ENCODE data around the gene TOM1.
A peak's percentile ranks its signal among the peaks of the same experiment; 100 is the strongest.

Gene TOM1

GRCh38 chr22:35299673-35300499, at the start of gene TOM1:
TOM1 (plus strand) TSS chr22:35299894; CDS start chr22:35299929, 35 bp downstream.
- DNase-seq: peak; percentile 94

GRCh38 chr22:35250156-35250555, 49.5 kb upstream of the TOM1 start:
- no peak for DNase-seq

- no peak for DNase-seq
Observed at GRCh38 chr22:35253946-35254345, 45.7 kb upstream of the TOM1 start.

GRCh38 chr22:35257002-35257320, 42.7 kb upstream of the TOM1 start:
- DNase-seq: no peak

GRCh38 chr22:35257321-35258190, 42.1 kb upstream of the TOM1 start, which contains the start of gene HMGXB4:
HMGXB4 (plus strand) TSS chr22:35257493; CDS start chr22:35262391, 4,898 bp downstream.
- DNase-seq: peak; percentile 67

GRCh38 chr22:35258191-35258988, 41.3 kb upstream of the TOM1 start:
- no peak for DNase-seq

- DNase-seq: no peak
Observed at GRCh38 chr22:35264986-35265385, 34.7 kb upstream of the TOM1 start.

- peak; percentile 49 for DNase-seq
Observed at GRCh38 chr22:35266277-35266676, 33.4 kb upstream of the TOM1 start.

- no peak for DNase-seq
Observed at GRCh38 chr22:35269630-35270029, 30.1 kb upstream of the TOM1 start.

- DNase-seq: no peak
Observed at GRCh38 chr22:35274154-35274871, 25.4 kb upstream of the TOM1 start.

GRCh38 chr22:35275580-35275979, 24.1 kb upstream of the TOM1 start:
- DNase-seq: no peak

- DNase-seq: no peak
Observed at GRCh38 chr22:35276019-35276418, 23.7 kb upstream of the TOM1 start.

GRCh38 chr22:35288116-35288515, 11.6 kb upstream of the TOM1 start:
- DNase-seq: no peak

GRCh38 chr22:35292786-35293185, 6.9 kb upstream of the TOM1 start:
- DNase-seq: no peak

GRCh38 chr22:35296051-35296450, 3.6 kb upstream of the TOM1 start:
- DNase-seq: no peak

- peak; percentile 57 for DNase-seq
Observed at GRCh38 chr22:35299217-35299672, 449 bp upstream of the TOM1 start.

GRCh38 chr22:35301372-35301874, 1.7 kb downstream of the TOM1 start:
- no peak for DNase-seq

- no peak for DNase-seq
Observed at GRCh38 chr22:35303029-35303624, 3.4 kb downstream of the TOM1 start.

- DNase-seq: no peak
Observed at GRCh38 chr22:35305525-35306070, 5.9 kb downstream of the TOM1 start.

- peak; percentile 21 for DNase-seq
Observed at GRCh38 chr22:35306350-35306967, 6.8 kb downstream of the TOM1 start.

GRCh38 chr22:35307372-35307771, 7.7 kb downstream of the TOM1 start:
- no peak for DNase-seq

Data from DMS153 (cell line).